Measurements from ENCODE around the gene RHOBTB3.
"Not testable (repeated sequence)": the region's sequence is repeated elsewhere in the genome, so short reads cannot be mapped to it uniquely, and the experiment has no call there.

Gene RHOBTB3

DNA sequence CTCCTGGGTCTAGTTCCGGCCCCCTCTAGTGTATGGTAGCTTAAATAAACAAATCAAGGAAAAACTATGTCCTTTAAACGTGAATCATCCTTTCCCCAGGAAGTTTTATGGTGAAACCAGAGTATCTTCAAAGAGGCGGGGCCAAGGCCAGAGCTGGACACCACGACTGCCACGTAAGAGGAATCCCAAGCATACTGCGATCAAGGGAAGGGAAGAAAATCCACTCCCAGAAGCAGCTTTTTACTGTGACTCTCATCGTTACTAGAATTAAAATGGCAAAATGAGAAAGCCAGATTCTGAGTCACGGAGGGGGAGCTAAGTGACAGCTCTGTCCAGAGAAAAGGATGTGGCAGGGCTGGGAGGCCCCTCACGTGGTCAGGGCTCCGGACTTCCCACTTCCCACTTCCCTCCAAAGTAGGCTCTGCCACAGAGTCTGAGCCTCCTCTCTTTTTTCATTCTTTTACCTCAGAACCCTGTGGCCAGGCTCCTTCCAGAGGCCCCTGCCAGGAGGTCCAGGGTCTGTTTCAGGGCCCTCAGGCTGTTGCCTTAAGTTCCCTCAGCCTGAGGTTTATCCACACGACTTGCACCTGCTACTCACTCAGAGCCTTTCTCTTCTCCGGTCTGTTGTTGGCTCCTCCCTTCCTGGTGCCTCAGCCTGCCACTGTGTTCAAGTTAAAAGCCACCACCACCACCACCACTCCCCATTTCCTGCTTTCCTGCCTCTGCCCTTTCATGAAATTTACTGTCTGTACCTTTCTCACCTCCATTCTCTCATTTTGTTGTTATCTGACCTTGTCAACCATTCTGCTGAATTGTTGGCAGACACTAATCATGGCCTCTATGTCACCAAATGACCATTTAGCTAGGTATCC is 92.8 kb downstream of the RHOBTB3 start:
- no peak for FAIRE-seq

DNA sequence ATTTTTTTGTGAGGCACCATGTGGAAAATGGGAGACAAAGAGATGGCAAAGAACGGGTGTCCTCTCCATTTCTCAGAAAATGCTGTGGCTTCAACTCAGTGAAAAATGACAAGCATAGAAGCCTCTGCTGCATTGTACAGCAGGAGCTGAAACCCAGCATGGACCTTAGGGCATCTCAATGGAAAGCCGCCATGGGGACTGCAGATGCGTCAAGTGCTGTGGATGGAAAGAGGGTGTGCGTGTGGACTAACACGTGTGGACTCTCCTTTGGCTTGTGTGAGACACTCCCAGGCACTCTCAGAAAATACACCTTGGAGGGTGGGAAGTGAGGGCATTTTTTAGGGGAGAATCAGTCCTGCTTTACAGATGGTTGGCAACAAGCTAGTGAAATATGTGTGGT is 93.6 kb downstream of the RHOBTB3 start:
- no peak for FAIRE-seq

DNA sequence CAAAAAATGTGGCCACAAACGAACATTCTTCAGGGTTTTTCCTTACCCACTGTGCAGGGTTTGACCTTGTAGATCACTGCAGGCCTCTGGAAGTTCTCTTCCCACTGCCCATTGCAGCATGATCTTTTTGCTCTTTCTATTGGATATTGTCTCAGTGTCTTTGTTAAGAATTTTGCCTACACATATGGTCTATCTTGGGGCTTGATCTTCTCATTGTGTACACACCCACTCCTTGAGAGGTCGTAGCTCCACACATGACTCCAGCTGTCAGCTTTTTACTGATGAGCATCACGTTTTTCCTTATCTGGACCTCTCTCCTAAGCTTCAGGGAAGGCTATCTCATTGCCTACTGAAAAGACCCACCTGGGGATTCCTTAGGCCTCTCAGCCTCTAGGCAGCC is 94.4 kb downstream of the RHOBTB3 start:
- no peak for FAIRE-seq

GRCh38 chr5:95826949-95827891 is 96.1 kb downstream of the RHOBTB3 start:
- no peak for FAIRE-seq

GRCh38 chr5:95827892-95828246 is 96.7 kb downstream of the RHOBTB3 start:
- FAIRE-seq, result no peak

DNA sequence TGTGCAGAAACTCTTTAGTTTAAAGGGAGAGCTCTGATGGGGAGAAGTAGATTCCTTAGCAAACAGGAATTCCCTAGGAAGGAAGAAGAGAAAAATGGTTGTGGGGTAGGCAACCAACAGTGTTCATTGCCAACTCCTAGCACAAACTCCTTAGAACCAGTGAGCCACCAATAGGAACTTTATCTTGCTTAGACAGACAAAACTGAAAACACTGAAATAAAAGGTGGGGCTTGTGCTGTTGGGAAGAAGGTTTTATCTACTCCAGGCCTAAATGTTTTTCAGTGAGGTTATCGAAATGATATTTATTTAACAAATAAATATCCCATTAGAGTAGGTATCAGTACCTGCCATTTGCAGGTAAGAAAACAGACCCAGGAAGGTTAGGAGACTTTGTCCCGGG is 99.1 kb downstream of the RHOBTB3 start:
- FAIRE-seq, result no peak

GRCh38 chr5:95832664-95833063 is 101.5 kb downstream of the RHOBTB3 start:
- no peak for FAIRE-seq

- FAIRE-seq, result no peak
Measured at GRCh38 chr5:95835682-95836385, 104.7 kb downstream of the RHOBTB3 start.

- FAIRE-seq, result no peak
Measured at GRCh38 chr5:95836544-95836943, 105.4 kb downstream of the RHOBTB3 start.

- FAIRE-seq, result not testable (repeated sequence)
Measured at GRCh38 chr5:95836971-95837370, 105.8 kb downstream of the RHOBTB3 start.

- no peak for FAIRE-seq
Measured at GRCh38 chr5:95837492-95837891, 106.4 kb downstream of the RHOBTB3 start.

DNA sequence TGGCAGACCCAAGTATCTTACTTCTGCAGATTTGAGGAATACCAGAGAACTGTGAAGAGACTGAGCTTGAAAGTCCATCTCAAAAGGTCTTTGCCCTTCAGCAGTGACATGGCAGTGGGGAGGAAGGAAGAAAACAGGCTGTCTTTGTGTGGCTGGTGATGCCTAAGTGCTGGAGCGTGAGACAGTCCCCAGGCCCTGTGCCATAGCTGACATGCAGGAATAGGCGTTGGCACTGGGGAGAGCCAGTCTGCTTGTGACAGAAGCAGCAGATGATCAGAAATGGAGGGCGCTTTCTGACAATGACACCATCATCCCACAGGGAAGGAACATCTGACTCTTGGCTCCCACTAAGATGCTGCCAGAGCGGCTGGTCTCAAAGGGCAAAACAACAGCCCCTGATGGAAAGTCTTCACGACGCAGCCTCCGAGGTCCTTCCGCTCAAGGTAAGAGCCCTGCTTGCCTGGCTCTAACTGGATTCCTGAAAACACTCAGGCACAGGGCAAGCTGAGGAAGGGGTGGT is 106.9 kb downstream of the RHOBTB3 start:
- FAIRE-seq, result no peak

- FAIRE-seq, result no peak
Measured at GRCh38 chr5:95838556-95838955, 107.4 kb downstream of the RHOBTB3 start.

DNA sequence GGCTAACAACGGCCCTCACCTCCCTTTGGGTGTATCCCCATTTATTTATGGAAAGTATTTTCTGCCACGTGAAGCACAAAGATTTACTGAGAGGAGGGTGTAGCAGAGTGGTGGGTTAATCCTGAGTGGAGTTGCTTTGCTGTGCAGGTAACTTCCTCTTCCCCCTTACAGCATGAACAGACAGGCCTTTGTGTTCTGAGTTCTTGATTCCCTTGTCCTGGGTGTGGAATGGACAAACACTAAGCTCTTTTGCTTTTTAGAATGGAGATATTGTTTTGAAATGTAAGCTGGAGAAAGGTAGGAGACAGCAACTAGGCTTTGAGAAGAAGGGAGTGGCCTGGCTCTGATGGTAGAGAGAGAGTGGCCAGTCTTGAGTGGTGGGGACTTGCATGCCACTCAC is 108.5 kb downstream of the RHOBTB3 start:
- no peak for FAIRE-seq

DNA sequence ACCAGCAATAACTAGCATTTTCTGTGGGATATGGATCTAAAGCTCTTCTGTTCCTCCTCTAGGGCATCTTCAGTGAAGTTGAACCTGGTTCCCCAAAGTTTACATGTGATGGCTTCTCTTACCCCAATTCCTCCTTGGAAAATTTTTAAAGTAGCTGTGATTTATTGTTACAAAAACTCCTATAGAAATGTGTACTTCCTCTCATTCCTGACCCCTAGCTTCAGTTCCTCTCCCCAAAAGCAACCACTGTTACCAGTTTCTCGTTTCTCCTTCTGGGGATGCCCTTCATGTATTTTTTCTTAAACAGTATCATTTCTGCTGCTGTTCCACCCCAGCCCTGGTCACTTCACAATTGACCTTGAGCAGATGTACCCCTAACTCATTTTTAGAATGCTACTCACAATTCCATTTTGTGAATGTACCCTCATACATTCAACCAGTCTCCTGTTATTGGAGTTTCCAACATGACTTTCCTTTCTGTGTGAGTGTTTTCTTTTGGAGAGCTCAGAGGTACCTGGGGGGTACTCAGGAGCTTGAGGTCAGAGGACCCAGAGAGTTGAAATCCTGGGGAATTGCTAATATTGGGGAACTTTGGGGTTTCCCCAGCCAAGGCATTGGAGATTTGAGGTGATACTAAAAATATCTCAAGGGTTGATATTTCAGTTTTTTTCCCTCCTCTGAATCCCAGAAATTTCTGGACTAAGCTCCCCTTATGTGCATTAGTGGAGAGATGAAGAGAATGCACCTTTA is 110.0 kb downstream of the RHOBTB3 start:
- FAIRE-seq, result no peak

DNA sequence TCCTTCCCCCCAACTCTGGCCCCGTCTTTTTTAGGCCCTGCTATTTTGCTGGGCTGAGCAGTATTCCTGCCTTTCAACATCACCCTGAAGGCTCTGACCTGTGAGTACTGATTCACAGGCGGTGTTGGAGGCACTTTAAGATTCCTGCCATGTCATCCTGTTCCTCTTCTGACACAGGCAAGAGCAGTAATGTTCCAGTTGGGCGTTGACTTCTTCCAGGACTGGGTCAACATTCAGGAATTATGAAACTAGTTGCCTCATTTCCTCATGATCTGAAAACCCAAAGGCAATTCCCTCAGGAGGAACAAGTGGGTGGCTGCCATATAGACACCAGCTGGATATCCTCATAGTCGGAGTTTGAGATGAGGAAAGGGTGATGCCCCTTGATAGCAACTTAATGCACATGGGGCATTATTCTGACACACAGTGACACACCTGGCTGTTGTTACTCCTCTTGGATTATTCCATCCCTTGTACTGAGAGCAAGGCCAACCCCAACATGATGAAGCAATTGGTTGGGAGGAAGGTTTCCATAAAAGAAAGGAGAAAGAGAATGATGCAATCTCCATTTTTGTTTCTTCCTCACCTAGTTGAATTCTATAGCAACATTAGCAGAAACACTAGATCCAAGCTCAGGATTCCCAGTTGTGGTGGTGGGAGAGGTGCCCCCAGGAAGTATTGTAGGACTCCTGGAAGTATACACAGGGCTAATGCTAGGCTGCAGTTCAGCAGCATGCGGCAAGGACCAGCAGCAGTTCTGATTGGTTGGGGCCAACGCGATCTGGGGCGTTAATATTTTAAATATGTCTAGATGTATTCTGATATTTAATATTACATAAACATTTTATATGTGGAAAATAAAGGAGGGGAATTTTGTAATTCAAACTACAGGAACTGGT is 111.0 kb downstream of the RHOBTB3 start:
- FAIRE-seq, result no peak

- FAIRE-seq, result no peak
Measured at GRCh38 chr5:95842854-95843544, 111.9 kb downstream of the RHOBTB3 start.

DNA sequence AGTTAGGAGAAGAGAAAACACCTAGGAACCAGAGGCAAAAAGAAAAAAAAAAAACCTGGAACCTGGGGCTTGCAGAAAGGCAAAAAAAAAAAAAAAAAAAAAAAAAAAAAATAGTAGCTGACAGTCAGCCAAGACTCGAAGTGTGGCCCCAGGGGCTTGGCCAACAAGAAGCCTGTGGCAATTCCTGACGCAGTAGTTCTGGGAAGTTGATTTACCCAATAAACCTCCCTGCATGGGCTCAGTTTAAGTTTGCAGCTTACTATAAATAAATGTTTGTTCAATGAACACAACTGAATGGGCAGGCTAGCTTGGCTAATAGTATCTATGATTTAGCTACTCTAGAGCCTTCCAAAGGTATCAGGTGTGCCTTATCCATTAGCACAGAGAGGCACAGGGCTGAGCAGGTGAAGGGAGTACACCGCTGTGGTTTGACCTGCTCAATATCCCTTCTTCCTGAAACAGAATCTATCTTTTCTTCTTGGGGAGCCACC is 112.6 kb downstream of the RHOBTB3 start:
- no peak for FAIRE-seq

DNA sequence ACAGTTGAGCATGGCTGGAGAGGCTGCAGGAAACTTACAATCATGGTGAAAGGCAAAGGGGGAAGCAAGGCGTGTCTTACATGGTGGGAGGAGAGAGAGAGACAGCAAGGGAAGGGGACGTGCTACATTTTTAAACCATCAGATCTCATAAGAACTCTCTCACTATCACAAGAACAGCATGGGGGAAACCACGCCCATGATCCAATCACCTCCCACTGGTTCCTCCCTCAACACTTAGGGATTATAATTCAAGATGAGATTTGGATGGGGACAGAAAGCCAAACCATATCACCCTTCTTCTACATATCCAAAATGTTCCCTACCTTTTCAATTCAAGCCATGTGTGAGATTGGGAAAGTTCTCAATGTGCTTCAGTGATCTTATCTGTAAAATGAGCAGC is 114.3 kb downstream of the RHOBTB3 start:
- no peak for FAIRE-seq

Measured in TTC549 (cell line).